Activated naive CD4-positive, alpha-beta T cell (primary cell): ENCODE results near the gene AREG.

Experiments used
- DNase-seq, 4 experiments: peaks; one replicate each; lab custom pipeline; 2025; lab: John Stamatoyannopoulos, UW

Gene AREG

GRCh38 chr4:74463123-74463522 is 18.2 kb downstream of the AREG start:
- no peak for DNase-seq

GRCh38 chr4:74464291-74464690 is 19.4 kb downstream of the AREG start:
- no peak for DNase-seq

GRCh38 chr4:74466242-74466641 is 21.3 kb downstream of the AREG start:
- no peak for DNase-seq

- DNase-seq: no peak
Measured at GRCh38 chr4:74471264-74471663, 26.3 kb downstream of the AREG start.

GRCh38 chr4:74473155-74473811 is 28.3 kb downstream of the AREG start:
- DNase-seq: no peak

- DNase-seq: no peak
Measured at GRCh38 chr4:74474345-74475090, 29.6 kb downstream of the AREG start.

GRCh38 chr4:74475091-74475800 is 30.3 kb downstream of the AREG start:
- DNase-seq: no peak

- DNase-seq: no peak
Measured at GRCh38 chr4:74475946-74476345, 31.0 kb downstream of the AREG start.

- no peak for DNase-seq
Measured at GRCh38 chr4:74479009-74479408, 34.1 kb downstream of the AREG start.

GRCh38 chr4:74480267-74480666 is 35.3 kb downstream of the AREG start:
- DNase-seq: no peak

GRCh38 chr4:74481891-74482609 is 37.1 kb downstream of the AREG start:
- DNase-seq: no peak

GRCh38 chr4:74483226-74483911 is 38.4 kb downstream of the AREG start:
- no peak for DNase-seq

GRCh38 chr4:74486905-74487304 is 42.0 kb downstream of the AREG start:
- DNase-seq: no peak

- no peak for DNase-seq
Measured at GRCh38 chr4:74487771-74488170, 42.8 kb downstream of the AREG start.

- no peak for DNase-seq
Measured at GRCh38 chr4:74490736-74491135, 45.8 kb downstream of the AREG start.

- no peak for DNase-seq
Measured at GRCh38 chr4:74499986-74500781, 55.2 kb downstream of the AREG start.

- no peak for DNase-seq
Measured at GRCh38 chr4:74501579-74501978, 56.6 kb downstream of the AREG start.

GRCh38 chr4:74503580-74503979 is 58.6 kb downstream of the AREG start:
- DNase-seq: no peak

- DNase-seq: no peak
Measured at GRCh38 chr4:74504212-74504611, 59.3 kb downstream of the AREG start.
